HL-60/S4 treated with retinoic acid at 250 ng/mL for 4 days and 3 days (cell line): ENCODE measurements around the gene PCP4.
"Not testable (repeated sequence)": the region's sequence is repeated elsewhere in the genome, so short reads cannot be mapped to it uniquely, and the experiment has no call there.

Experiments used
- in situ Hi-C: fragments of 300-500 bp; cut with MboI; formaldehyde crosslinking; loops from 2 replicates; pipeline ENCODE4 v1.7.0; 2022; ENCODE audit warnings: low sequenced_read_pairs

The PCP4 gene

DNA sequence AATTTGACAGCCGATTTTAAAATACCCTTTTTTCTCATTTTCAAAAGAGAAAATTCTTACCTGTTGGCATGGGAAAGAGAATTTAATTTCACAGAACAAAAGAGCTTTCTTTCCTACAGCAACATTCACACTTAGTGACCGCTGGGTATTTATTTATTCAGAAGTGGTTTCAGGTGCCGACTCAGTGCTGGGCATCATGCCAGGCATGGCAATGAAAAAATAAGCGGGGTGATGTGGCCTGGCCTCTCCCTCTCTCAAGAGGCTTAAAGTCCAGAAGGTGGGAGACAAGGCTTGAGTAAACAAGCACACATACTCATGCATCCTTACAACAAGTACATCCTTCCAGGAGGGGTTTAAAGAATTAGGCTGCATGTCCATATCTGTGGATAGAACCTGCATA, 4.1 kb upstream of the PCP4 start:
- in situ Hi-C loops: no loop called here

DNA sequence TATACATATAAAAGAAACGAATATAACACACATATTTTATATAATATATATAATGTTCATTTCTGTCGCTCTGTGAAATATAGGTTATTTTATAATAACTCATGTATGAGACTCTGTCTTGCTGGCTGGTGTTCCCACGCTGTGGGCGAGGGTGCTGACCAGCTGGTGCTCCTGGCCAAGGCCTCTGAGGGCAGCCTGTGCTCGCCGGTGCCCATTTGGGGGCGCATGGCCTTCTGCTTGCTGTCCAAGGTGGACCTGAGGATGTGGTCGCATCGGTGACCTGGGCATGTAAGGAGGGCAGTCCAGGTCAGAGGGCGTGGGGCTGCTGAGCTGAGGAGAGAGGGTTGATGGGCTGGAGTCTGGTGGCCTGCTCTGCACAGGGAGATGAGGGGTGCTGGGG, 1.1 kb upstream of the PCP4 start:
- in situ Hi-C loops: no loop called here

DNA sequence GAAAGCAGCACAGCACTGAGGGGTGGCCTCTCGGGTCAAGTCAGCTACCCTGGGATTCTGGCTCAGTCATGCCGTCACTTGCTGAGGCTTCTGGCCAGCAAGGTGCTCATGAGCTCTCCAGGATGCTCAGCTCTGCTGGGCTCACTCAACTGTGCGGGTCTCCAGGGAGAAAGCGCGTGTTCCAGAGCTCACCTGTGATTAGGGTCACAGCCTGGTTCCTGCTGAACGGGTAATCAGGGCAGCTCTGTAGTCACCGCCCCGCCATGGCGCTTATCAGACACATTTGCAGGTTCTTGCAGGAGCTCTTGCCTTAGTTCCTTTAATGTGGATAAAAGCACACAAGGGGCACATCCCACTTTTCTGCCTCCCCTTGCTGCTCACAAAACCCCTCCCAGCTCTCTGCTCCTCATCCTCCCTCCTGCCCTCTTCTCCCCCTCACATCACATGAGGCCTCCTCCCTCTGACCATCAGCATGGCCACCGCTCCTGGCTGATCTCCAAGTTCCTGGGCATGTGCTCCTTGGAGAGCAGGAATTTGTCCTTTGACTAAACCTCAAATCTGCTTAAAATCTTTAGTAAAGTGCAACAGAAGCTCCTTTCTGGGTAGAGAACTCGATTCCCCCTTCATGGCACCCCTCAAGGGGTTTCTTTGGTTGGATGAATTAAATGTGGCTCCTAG, 2.0 kb downstream of the PCP4 start:
- in situ Hi-C loops: no loop called here

- in situ Hi-C loops: no loop called here
These were observed 6.4 kb downstream of the PCP4 start for GRCh38 chr21:39873687-39874086.

GRCh38 chr21:39874206-39874605, 7.0 kb downstream of the PCP4 start:
- in situ Hi-C loops: no loop called here

DNA sequence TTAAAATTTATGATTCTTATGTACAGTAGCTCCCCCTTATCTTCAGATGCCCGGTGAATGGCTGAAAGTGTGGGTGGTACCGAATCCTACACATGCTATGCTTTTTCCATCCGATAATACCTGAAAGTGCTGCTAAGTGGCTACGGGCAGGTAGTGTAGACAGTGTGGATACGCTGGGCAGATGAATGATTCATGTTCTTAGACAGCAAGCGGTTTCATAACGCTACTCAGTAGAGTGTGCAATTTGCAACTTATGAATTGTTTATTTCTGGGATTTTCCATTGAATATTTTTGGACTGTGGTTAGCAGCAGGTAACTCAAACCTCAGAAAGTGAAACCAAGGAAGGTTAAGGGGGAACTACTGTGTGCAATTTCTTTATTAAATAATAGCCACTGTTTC, 7.5 kb downstream of the PCP4 start:
- in situ Hi-C loops: no loop called here

DNA sequence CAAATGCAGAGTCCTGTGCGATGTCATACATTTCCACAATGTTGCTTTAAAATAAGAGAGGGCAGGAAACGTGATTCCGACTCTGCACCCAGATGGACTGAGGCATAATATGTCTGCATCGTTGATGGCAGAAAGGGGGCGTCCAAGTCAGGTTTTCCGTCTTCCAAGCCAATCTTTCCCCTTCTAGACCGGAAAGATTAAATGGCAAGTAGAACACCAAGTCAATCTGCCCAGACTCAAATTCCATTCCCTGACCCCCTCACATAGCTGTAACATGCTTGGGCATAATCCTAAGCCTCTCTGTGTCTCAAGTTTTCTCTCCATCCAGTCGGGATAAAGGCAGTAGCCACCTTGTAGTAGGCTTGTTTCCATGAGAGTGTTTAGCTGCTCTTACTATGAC, 14.4 kb downstream of the PCP4 start:
- in situ Hi-C loops: no loop called here

DNA sequence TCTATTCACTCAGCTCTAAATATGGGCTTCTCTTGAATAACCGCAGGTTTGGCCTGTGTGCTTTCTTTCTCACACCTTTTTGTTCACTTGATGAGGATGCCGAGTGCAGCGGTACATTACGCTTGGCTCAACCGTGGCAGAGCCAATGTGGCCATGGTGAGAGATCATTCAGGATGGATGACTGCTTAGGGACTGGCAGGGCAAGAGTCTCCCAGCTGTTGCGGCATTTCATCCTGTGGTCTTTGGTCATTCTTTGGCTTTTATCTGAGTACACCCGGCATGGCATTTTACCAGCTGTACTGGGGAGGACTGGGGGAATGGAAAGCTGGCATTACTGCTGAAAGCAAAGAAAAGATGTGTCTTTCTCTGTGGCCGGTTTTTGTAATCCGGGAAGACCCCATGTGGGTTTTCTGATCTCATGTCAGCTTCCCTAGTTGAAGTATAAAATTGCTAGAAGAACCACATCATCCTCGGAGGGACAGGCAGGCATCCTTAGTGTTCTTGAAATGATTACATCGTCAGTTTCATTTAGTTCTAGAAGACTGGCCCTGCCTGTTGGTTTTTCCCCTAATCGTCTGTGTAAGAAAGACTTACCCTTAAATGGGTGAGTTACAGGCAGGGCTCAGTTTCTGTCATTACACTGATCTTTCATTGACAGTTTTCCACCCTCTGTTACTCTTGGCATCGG, 15.1 kb downstream of the PCP4 start:
- in situ Hi-C loops: no loop called here

GRCh38 chr21:39882839-39883195, 15.6 kb downstream of the PCP4 start:
- in situ Hi-C loops: no loop called here

GRCh38 chr21:39885119-39885848, 18.0 kb downstream of the PCP4 start:
- in situ Hi-C loops: no loop called here

- in situ Hi-C loops: no loop called here
These were observed 21.6 kb downstream of the PCP4 start for GRCh38 chr21:39888848-39889247.

DNA sequence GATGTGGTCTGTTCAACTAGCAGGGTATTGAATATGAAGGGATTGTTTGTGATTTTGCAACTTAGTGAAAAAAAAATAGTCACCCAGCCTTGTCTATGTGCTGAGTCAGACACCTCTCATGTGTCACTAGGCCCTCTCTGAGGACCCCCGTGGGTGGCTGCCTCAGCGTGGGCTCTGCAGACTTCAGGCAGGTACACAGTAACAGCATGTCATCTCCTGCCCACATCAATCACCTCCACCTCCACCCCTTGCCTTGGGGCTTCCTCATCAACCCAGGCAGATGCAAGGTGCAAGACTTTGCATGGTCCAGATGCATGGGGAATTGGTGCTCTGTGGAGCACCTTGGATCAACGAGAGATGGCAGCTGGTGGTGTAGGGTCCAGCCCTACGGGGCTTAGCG, 23.9 kb downstream of the PCP4 start:
- in situ Hi-C loops: no loop called here

DNA sequence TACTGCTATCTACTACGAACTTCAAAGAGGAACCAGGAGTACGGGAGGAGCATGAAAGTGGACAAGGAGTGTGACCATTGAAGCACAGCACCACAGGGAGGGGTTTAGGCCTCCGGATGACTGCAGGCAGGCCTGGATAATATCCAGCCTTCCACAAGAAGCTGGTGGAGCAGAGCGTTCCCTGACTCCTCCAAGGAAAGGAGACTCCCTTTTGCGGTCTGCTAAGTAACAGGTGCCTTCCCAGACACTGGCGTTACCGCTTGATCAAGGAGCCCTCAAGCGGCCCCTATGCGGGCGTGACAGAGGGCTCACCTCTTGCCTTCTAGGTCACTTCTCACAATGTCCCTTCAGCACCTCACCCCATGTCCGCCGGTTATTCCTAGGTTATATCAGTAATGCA, 24.6 kb downstream of the PCP4 start:
- in situ Hi-C loops: not testable (repeated sequence)

DNA sequence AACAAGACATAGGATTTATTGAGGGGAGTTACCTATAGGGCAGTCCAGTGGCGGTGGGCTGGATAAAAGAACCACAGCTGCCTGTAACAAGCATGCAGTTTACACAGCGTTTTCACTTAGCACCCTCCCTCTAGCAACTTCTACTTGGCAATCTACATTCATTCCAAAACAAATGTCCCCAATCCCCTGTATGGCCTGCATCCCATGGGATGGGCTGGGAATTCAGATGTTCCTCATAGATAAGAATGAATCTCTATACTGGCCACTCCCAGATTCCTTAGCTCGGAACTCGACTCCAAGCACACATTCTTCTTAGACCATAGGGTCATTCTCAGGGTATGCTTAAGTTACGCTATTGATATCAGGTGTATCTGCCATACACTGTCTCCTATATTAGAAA, 33.3 kb downstream of the PCP4 start:
- in situ Hi-C loops: no loop called here

- in situ Hi-C loops: no loop called here
These were observed 33.7 kb downstream of the PCP4 start for GRCh38 chr21:39900911-39901310.

- in situ Hi-C loops: no loop called here
These were observed 35.7 kb downstream of the PCP4 start for GRCh38 chr21:39902986-39903385.

- in situ Hi-C loops: no loop called here
These were observed 37.2 kb downstream of the PCP4 start for GRCh38 chr21:39904457-39904856.

DNA sequence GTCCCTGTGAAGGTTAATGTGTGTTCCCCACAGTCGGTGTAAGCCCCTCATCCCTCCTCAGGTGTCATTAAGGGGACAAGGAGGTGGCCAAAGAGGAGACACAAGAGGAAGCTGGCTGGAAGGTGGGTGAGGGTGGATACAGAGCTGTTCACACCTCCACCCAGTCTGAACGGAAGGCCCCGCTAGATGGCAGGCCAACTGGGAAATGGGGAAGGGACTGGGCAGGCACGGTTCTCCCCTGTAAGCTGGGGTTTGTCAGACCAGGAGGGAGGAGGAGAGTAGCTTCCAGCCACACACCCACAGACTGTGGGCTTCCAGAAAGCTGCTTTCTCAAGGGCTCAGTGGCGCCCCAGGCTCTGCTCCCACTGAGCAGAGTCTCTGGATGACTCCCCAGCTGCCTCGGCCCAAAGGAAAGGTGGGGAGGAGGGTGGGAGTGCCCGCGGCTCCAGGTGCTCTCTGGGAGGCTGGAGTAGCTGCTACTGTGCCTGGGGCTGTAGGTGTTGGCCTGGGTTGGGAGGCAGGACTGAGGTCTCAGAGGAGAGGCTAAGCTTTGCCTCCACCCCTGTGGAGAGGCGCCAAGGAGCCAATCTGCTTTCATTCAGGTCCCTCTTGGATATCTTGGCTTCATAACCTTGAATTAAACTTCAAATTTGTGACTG, 41.2 kb downstream of the PCP4 start:
- in situ Hi-C loops: no loop called here

GRCh38 chr21:39911286-39912199, 44.3 kb downstream of the PCP4 start:
- in situ Hi-C loops: no loop called here

- in situ Hi-C loops: no loop called here
These were observed 46.6 kb downstream of the PCP4 start for GRCh38 chr21:39913706-39914305.
